ENCODE results near the gene RPS6KA6. TPM values are rescaled to one million over a fixed set of nuclear protein-coding genes. Genes with fewer than 3 reads are reported as not detected.
A peak's percentile ranks its signal among the peaks of the same experiment; 100 is the strongest.

The RPS6KA6 gene
- 11.7 to 13.6 TPM (median 12.4 TPM) in 3 replicates for total RNA-seq

DNA sequence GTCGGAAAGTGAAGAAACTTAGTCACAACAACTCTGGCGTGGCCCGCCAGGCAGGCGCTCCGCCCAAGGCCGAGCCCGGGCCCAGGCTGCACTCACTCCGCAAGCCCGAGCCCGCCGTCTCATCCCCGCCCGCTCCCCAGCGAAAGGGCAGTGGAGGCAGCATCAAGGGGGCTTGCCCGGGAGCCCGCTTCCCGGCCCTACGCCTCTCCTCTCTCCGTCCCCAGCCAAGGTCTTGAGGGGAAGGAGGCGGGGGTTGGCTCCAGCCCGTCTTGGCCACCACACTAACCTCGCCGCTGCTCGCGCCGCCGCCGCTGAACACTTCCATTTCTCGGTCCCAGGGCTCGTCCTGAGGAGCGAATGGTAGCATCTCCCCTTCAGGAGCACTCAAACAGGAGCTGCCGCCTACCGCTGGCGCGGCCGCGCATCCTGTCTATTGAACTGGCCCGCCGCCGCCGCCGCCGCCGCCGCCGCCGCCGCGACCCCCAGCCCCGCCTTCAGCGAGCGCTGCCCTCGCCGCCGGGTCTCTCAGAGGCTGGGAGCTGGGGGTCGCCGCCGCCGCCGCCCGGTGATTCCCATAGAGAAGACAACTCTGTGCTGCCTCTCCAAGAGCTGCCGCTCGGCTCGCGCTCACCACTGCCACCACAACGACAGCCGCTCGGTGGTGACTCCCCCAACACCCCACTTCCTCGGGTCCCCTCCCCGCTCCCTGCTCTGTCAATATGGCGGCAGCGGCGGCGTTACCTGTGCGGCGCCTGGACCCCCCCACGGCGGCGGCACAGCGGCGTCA, at the start of gene RPS6KA6:
TSS of gene RPS6KA6 (minus strand) at position 667 of the 787 bp plus-strand sequence. CDS start at position 367, 300 bp downstream.
- TF ChIP-seq, protein P1, sequence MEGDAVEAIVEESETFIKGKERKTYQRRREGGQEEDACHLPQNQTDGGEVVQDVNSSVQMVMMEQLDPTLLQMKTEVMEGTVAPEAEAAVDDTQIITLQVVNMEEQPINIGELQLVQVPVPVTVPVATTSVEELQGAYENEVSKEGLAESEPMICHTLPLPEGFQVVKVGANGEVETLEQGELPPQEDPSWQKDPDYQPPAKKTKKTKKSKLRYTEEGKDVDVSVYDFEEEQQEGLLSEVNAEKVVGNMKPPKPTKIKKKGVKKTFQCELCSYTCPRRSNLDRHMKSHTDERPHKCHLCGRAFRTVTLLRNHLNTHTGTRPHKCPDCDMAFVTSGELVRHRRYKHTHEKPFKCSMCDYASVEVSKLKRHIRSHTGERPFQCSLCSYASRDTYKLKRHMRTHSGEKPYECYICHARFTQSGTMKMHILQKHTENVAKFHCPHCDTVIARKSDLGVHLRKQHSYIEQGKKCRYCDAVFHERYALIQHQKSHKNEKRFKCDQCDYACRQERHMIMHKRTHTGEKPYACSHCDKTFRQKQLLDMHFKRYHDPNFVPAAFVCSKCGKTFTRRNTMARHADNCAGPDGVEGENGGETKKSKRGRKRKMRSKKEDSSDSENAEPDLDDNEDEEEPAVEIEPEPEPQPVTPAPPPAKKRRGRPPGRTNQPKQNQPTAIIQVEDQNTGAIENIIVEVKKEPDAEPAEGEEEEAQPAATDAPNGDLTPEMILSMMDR (IDR thresholded peaks at IDR 0.05; ENCODE audit: unreplicated experiment) = no peak
- Mint-ChIP-seq H3K27ac (peak within 1 kb of the TSS; percentile 77), H3K9me3 (peaks cover 18% of the 10 kb centered on the region)

DNA sequence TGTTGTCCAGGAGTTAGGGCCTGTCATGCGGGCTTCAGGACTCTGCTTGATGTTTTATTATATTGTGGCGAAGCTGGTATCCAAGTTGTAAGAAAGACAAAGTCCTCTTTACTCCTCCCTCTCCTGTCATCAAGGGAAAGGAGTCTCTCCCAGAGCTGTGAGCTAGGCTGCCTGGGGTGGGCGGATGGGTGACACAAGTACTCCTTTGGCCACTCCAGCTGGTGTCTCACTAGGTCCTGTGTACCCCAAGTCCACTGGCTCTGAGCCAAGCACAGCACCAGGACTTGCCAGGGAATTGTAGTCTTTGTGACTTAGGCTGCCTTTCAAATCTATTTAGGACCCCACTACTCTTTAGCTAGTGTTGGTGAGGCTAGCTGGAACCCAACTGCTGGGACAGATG, 36.7 kb upstream of the RPS6KA6 start:
- Mint-ChIP-seq H3K27ac (no peak overlapping the region), H3K4me3 (no peak overlapping the region), H3K36me3 (no peaks in the 10 kb centered on the region), H3K9me3 (peaks cover 21% of the 10 kb centered on the region), H3K4me1 (peaks cover 7% of the 10 kb centered on the region), H3K27me3 (ENCODE audit: low read depth) (no peaks in the 10 kb centered on the region)
- DNase-seq (ENCODE audit: low spot score in 2 of 2, unreplicated experiment in 2 of 2) = no peak
- TF ChIP-seq, protein P1 (IDR thresholded peaks at IDR 0.05; ENCODE audit: unreplicated experiment) = no peak

More for the DNA sequence above, at the start of gene RPS6KA6:
- Mint-ChIP-seq H3K27me3 (ENCODE audit: low read depth) (no peaks in the 10 kb centered on the region), H3K36me3 (no peaks in the 10 kb centered on the region), H3K4me3 (peak within 1 kb of the TSS; percentile 78), H3K4me1 (peaks cover 13% of the 10 kb centered on the region)
- DNase-seq (ENCODE audit: low spot score in 2 of 2, unreplicated experiment in 2 of 2) = peak; percentile 33 to 57

- H3K4me1 Mint-ChIP-seq = peaks cover 16% of the 10 kb centered on the region
- no peak overlapping the region for H3K27ac Mint-ChIP-seq
- peaks cover 24% of the 10 kb centered on the region for H3K9me3 Mint-ChIP-seq
- no peak overlapping the region for H3K4me3 Mint-ChIP-seq
- TF ChIP-seq, protein P1 (IDR thresholded peaks at IDR 0.05; ENCODE audit: unreplicated experiment) = no peak
- DNase-seq (ENCODE audit: low spot score in 2 of 2, unreplicated experiment in 2 of 2) = no peak
- no peaks in the 10 kb centered on the region for H3K27me3 Mint-ChIP-seq (ENCODE audit: low read depth)
- no peaks in the 10 kb centered on the region for H3K36me3 Mint-ChIP-seq
Observed at GRCh38 chrX:84223261-84223660, 35.3 kb upstream of the RPS6KA6 start.

- TF ChIP-seq, protein P1 (IDR thresholded peaks at IDR 0.05; ENCODE audit: unreplicated experiment) = no peak
- H3K4me1 Mint-ChIP-seq = peaks cover 19% of the 10 kb centered on the region
- H3K27ac Mint-ChIP-seq = no peak overlapping the region
- no peaks in the 10 kb centered on the region for H3K36me3 Mint-ChIP-seq
- no peaks in the 10 kb centered on the region for H3K27me3 Mint-ChIP-seq (ENCODE audit: low read depth)
- no peak overlapping the region for H3K4me3 Mint-ChIP-seq
- DNase-seq (ENCODE audit: low spot score in 2 of 2, unreplicated experiment in 2 of 2) = no peak
- peaks cover 23% of the 10 kb centered on the region for H3K9me3 Mint-ChIP-seq
Observed at GRCh38 chrX:84221181-84221580, 33.2 kb upstream of the RPS6KA6 start.

GRCh38 chrX:84219551-84219950, 31.6 kb upstream of the RPS6KA6 start:
- peaks cover 28% of the 10 kb centered on the region for H3K9me3 Mint-ChIP-seq
- TF ChIP-seq, protein P1 (IDR thresholded peaks at IDR 0.05; ENCODE audit: unreplicated experiment) = no peak
- peaks cover 19% of the 10 kb centered on the region for H3K4me1 Mint-ChIP-seq
- no peaks in the 10 kb centered on the region for H3K27me3 Mint-ChIP-seq (ENCODE audit: low read depth)
- no peak for DNase-seq (ENCODE audit: low spot score in 2 of 2, unreplicated experiment in 2 of 2)
- H3K27ac Mint-ChIP-seq = no peak overlapping the region
- no peaks in the 10 kb centered on the region for H3K36me3 Mint-ChIP-seq
- H3K4me3 Mint-ChIP-seq = no peak overlapping the region
